SU-DHL-6 (cell line): Measurements from ENCODE around the gene KLHL12.

Source experiments
- CTCF ChIP-seq: fragments of 200-600 bp; sonication (generic); IDR thresholded peaks from one replicate; pipeline ENCODE4 v1.5.1; 2017; ENCODE audit warnings: antibody characterized with exemption, mild to moderate bottlenecking, low read length, moderate library complexity; ENCODE audit not compliant: insufficient read depth, poor library complexity, severe bottlenecking
- EZH2phosphoT487 ChIP-seq: fragments of 200-600 bp; sonication (generic), shearing (Covaris generic); conservative IDR thresholded peaks from 2 replicates; pipeline ENCODE4 v1.6.1; 2018; ENCODE audit warnings: mild to moderate bottlenecking, antibody characterized with exemption, low read length, moderate library complexity, mixed read lengths

- no peak for TF ChIP-seq CTCF
- TF ChIP-seq EZH2phosphoT487 = no peak
Observed at GRCh38 chr1:202964791-202965410, 37.9 kb upstream of the KLHL12 start.
